Measurements from ENCODE around the gene TENM4. TPM values are rescaled to one million over a fixed set of nuclear protein-coding genes. Genes with fewer than 3 reads are reported as not detected.

Gene TENM4
- total and polyA plus RNA-seq, 2 of the 8 experiments (the other 6 are each of a cell fraction or from before 2014, with no cell fraction given) = 3.5 to 7.2 TPM

GRCh38 chr11:78715639-78716311, 725.1 kb downstream of the TENM4 start (continued):
- TF ChIP-seq RAD21 (IDR thresholded peaks at IDR 0.05 in 1 of 2, conservative IDR thresholded peaks at IDR 0.05 in 1 of 2; ENCODE audit: low read depth in 2 of 2, low read length in 2 of 2) (peak; percentile 87 to 91), FOSL1 (IDR thresholded peaks at IDR 0.05; ENCODE audit: insufficient read depth, low read depth, low read length) (no peak), JUN (IDR thresholded peaks at IDR 0.05; ENCODE audit: low read depth, low read length) (peak; percentile 93), SRF (IDR thresholded peaks at IDR 0.05; ENCODE audit: low read depth, low read length) (peak; percentile 41; the same call in 1 of the 2 replicates), YY1 (IDR thresholded peaks at IDR 0.05; ENCODE audit: low read depth, low read length) (0 out of 2 replicates have a peak, but pooled peaks have one; percentile 41), SUZ12 (IDR thresholded peaks at IDR 0.05; ENCODE audit: low read length) (no peak)
